ENCODE results near the gene TRIM45.

TRIM45 gene

GRCh38 chr1:117147856-117148588 lies 26.5 kb upstream of the TRIM45 start (continued):
- TF ChIP-seq ZNF335 (tag by site-specific recombination; conservative IDR thresholded peaks at IDR 0.05) (peak; percentile 58), ZNF223 (tag by site-specific recombination; IDR thresholded peaks at IDR 0.05) (no peak), ZNF391 (tag by site-specific recombination; IDR thresholded peaks at IDR 0.05; ENCODE audit: borderline replicate concordance, low read depth) (no peak), ZNF202 (tag by site-specific recombination; IDR thresholded peaks at IDR 0.05; ENCODE audit: borderline replicate concordance) (no peak), ZNF704 (tag by site-specific recombination; IDR thresholded peaks at IDR 0.05) (no peak), SP3 (tag by site-specific recombination; IDR thresholded peaks at IDR 0.05) (0 out of 2 replicates have a peak, but pooled peaks have one; percentile 13), ZNF585B (tag by site-specific recombination; IDR thresholded peaks at IDR 0.05) (no peak), INSM2 (tag by site-specific recombination; IDR thresholded peaks at IDR 0.05) (peak; percentile 81; the same call in 1 of the 2 replicates), PRDM6 (tag by site-specific recombination; IDR thresholded peaks at IDR 0.05) (peak; percentile 97), KLF10 (tag by site-specific recombination; IDR thresholded peaks at IDR 0.05) (peak; percentile 62; the same call in 1 of the 2 replicates), ZNF302 (tag by site-specific recombination; IDR thresholded peaks at IDR 0.05; ENCODE audit: low read depth) (no peak), PATZ1 (tag by site-specific recombination; IDR thresholded peaks at IDR 0.05) (peak; percentile 44; the same call in 1 of the 2 replicates), ATF2 (tag by site-specific recombination; IDR thresholded peaks at IDR 0.05; ENCODE audit: low read depth) (peak; percentile 80), KLF17 (tag by site-specific recombination; IDR thresholded peaks at IDR 0.05) (no peak), ZNF449 (tag by site-specific recombination; IDR thresholded peaks at IDR 0.05) (no peak; the same call in 1 of the 2 replicates), ZNF239 (tag by site-specific recombination; IDR thresholded peaks at IDR 0.05) (no peak), ZBTB11 (tag by site-specific recombination; conservative IDR thresholded peaks at IDR 0.05; ENCODE audit: low read depth) (no peak), PRDM4 (tag by site-specific recombination; IDR thresholded peaks at IDR 0.05) (peak; percentile 86), ZNF155 (tag by site-specific recombination; IDR thresholded peaks at IDR 0.05) (no peak), ZNF571 (tag by site-specific recombination; IDR thresholded peaks at IDR 0.05) (no peak), ZSCAN30 (tag by site-specific recombination; IDR thresholded peaks at IDR 0.05) (peak; percentile 85)
